GM23248 (cell line): ENCODE data around the gene CLCNKA.

Source experiments
- EZH2 ChIP-seq: fragments of 200-600 bp; sonication (generic); IDR thresholded peaks from 2 replicates; pipeline ENCODE4 v1.6.1; 2018; ENCODE audit warnings: antibody characterized with exemption, mild to moderate bottlenecking; ENCODE audit not compliant: insufficient read depth, poor library complexity, severe bottlenecking
- EZH2phosphoT487 ChIP-seq: fragments of 200-600 bp; sonication (generic); IDR thresholded peaks from 2 replicates; pipeline ENCODE4 v1.6.1; 2018; ENCODE audit warnings: antibody characterized with exemption, moderate library complexity, mild to moderate bottlenecking, low read depth; ENCODE audit not compliant: insufficient read depth

DNA sequence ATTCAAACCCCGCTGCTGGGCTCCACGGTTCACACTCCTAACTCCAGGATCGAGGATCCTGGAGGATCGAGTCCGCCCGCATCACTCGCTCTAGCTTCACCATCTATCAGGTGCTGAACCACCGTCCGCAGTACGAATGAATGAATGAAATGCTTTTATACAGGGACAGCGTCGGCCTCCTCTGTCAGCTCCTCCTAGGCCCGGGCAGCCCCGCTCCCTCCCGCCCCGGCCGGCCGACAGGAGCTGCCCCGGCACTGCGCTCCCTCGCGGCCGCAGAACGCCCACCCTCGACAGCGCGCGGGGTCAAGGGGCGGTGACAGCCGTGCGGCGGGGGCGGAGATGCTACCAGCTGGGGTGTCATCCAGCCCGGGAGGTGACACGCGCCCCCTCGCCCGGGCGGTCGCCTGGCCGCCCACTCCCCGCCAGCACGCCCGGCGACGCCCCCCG, 46.5 kb upstream of the CLCNKA start:
- TF ChIP-seq EZH2 (no peak), EZH2phosphoT487 (no peak)
